PC-3 (cell line): ENCODE measurements around the gene COL5A2. TPM values are rescaled to one million over a fixed set of nuclear protein-coding genes. Genes with fewer than 3 reads are reported as not detected.

Experiments used
- ATAC-seq: fragments of 200-7000 bp; cut with Tn5 transposase; 2 replicates; pipeline ENCODE4 v1.9.1; 2020; ENCODE audit warnings: mild to moderate bottlenecking, moderate library complexity
- BruUV-seq: library from RNA; stranded (reverse); fragments of 400-500 nt; replicated peaks from 2 replicates; lab custom pipeline; 2021; lab: Mats Ljungman, UMichigan
- CTCF ChIA-PET: fragments of 300-600 bp; sonication (Branson Sonifier 250); formaldehyde crosslinking; loops from one replicate; lab custom pipeline; 2022; ENCODE audit warnings: antibody characterized with exemption; lab: Charles Lee
- POLR2A ChIA-PET: fragments of 300-600 bp; sonication (Branson Sonifier 250); formaldehyde crosslinking; loops from one replicate; lab custom pipeline; 2022; ENCODE audit warnings: antibody characterized with exemption; ENCODE audit not compliant: unreplicated experiment; lab: Charles Lee
- DNase-seq: peaks from one replicate; pipeline ENCODE4 v3.0.0-alpha.2; 2015
- H2AFZ ChIP-seq: fragments of 300-600 bp; sonication (generic); 2 replicates; pipeline ENCODE4 v1.6.0; 2016; ENCODE audit warnings: antibody characterized with exemption, low read length
- H3F3A ChIP-seq: fragments of 300-600 bp; sonication (generic); one replicate; pipeline ENCODE4 v1.6.0; 2017; ENCODE audit warnings: antibody characterized with exemption, low read length, control low read depth, mild to moderate bottlenecking; ENCODE audit not compliant: unreplicated experiment
- H3K27ac ChIP-seq: fragments of 300-600 bp; sonication (generic); 2 replicates; pipeline ENCODE4 v1.5.1; 2016; ENCODE audit warnings: mild to moderate bottlenecking, low read length
- H3K27me3 ChIP-seq: fragments of 300-600 bp; sonication (generic); 2 replicates; pipeline ENCODE4 v1.6.1; 2016; ENCODE audit warnings: low read length, mixed read lengths
- H3K36me3 ChIP-seq: fragments of 300-600 bp; sonication (generic); 2 replicates; pipeline ENCODE4 v1.6.1; 2016; ENCODE audit warnings: low read depth, mixed run types, low read length, mixed read lengths
- H3K4me1 ChIP-seq: fragments of 300-600 bp; sonication (generic); 2 replicates; pipeline ENCODE4 v1.5.1; 2016; ENCODE audit warnings: low read length; ENCODE audit not compliant: insufficient read depth
- H3K4me2 ChIP-seq: fragments of 300-600 bp; sonication (generic); 2 replicates; pipeline ENCODE4 v1.6.0; 2016; ENCODE audit warnings: low read length
- H3K4me3 ChIP-seq: fragments of 300-600 bp; sonication (generic); 2 replicates; pipeline ENCODE4 v1.5.1; 2016; ENCODE audit warnings: mild to moderate bottlenecking, low read length, mixed read lengths
- H3K79me2 ChIP-seq: fragments of 300-600 bp; sonication (generic); 2 replicates; pipeline ENCODE4 v1.6.1; 2017; ENCODE audit warnings: low read length, mixed read lengths
- H3K9ac ChIP-seq: fragments of 300-600 bp; sonication (generic); 2 replicates; pipeline ENCODE4 v1.6.0; 2016; ENCODE audit warnings: mild to moderate bottlenecking, low read length
- H3K9me2 ChIP-seq: fragments of 300-600 bp; sonication (generic); replicated peaks from 2 replicates; pipeline ENCODE4 v1.6.1; 2016; ENCODE audit warnings: mixed run types, low read length, mixed read lengths
- H3K9me3 ChIP-seq: fragments of 300-600 bp; sonication (generic); 2 replicates; pipeline ENCODE4 v1.6.1; 2016; ENCODE audit warnings: low read length, mixed read lengths
- H4K20me1 ChIP-seq: fragments of 300-600 bp; sonication (generic); 2 replicates; pipeline ENCODE4 v1.6.1; 2016; ENCODE audit warnings: low read length, mixed read lengths
- CTCF ChIP-seq: fragments of 300-600 bp; sonication (generic); conservative IDR thresholded peaks from 2 replicates; pipeline ENCODE4 v1.5.1; 2017; ENCODE audit warnings: antibody characterized with exemption, low read depth, mild to moderate bottlenecking, low read length
- EZH2 ChIP-seq: fragments of 300-600 bp; sonication (generic); IDR thresholded peaks from one replicate; pipeline ENCODE4 v1.6.1; 2017; ENCODE audit warnings: antibody characterized with exemption, mild to moderate bottlenecking, low read length; ENCODE audit not compliant: unreplicated experiment
- EZH2phosphoT487 ChIP-seq: fragments of 300-600 bp; sonication (generic); IDR thresholded peaks from 2 replicates; pipeline ENCODE4 v1.6.1; 2018; ENCODE audit warnings: mild to moderate bottlenecking, antibody characterized with exemption, low read length, borderline replicate concordance
- intact Hi-C: fragments of 100-400 bp; cut with micrococcal nuclease; formaldehyde crosslinking; loops from 2 replicates; pipeline ENCODE4 v1.9.0; 2023
- total RNA-seq: library from RNA; depleted of rRNA; stranded (reverse); fragments of >200 nt; gene quantifications from 2 replicates; pipeline ENCODE4 v1.2.3, GENCODE V29; 2014

COL5A2 gene
- total RNA-seq, 1 experiment from 2014 or later = 56.2 TPM

DNA sequence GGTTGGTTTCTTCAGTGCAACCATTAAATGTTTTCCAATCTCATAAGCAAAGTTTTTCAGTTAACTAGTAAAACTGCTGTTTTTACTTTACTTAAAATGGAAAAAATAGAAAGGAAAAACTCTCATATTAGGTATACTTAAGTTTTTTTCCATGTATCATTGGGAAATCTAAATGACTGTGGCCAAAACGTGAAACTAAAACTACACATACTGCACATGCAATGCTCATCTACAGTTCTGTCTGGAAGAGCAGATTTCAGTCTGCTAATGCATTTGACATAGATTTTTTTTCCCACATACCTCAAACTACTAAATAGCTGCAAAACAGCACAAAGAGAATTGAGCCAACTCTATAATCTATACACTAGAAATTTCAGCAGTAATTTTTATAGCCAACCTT is 62.6 kb downstream of the COL5A2 start:
- Histone ChIP-seq H3K27ac (no peak overlapping the region), H3K4me1 (peaks cover 14% of the 10 kb centered on the region)
- TF ChIP-seq EZH2 = no peak
- TF ChIP-seq EZH2phosphoT487 = no peak
- no peak for TF ChIP-seq CTCF

GRCh38 chr2:189116087-189116486 is 63.5 kb downstream of the COL5A2 start:
- Histone ChIP-seq H3K79me2 (no peaks in the 10 kb centered on the region), H3K4me3 (no peak overlapping the region), H3K9me3 (no peaks in the 10 kb centered on the region), H3K36me3 (no peaks in the 10 kb centered on the region), H3K27ac (peak overlapping the region; percentile 15; the same call in 1 of the 2 replicates), H3K9ac (no peak overlapping the region; the same call in 1 of the 2 replicates), H3K9me2 (no peaks in the 10 kb centered on the region), H4K20me1 (no peaks in the 10 kb centered on the region), H2AFZ (peak overlapping the region; percentile 46; the same call in 1 of the 2 replicates), H3F3A (no peaks in the 10 kb centered on the region), H3K4me2 (no peak overlapping the region), H3K4me1 (peaks cover 14% of the 10 kb centered on the region), H3K27me3 (no peaks in the 10 kb centered on the region)
- intact Hi-C loops = no loop called here
- ChIA-PET CTCF (interaction anchor here (0.6 kb wide), 1 partner anchor 132 kb away, joined by 3 read pairs; no protein-coding TSS in a partner anchor), POLR2A (no interaction called here)
- ATAC-seq (no peak), DNase-seq (no peak)
- no TSS peak for BruUV-seq
- TF ChIP-seq EZH2phosphoT487 (no peak), CTCF (no peak), EZH2 (no peak)

More for the DNA sequence above, 62.6 kb downstream of the COL5A2 start:
- H3K4me2 ChIP-seq = no peak overlapping the region
- BruUV-seq = no TSS peak
- H3K27me3 ChIP-seq = no peaks in the 10 kb centered on the region
- no peak overlapping the region for H2AFZ ChIP-seq
- intact Hi-C loops = no loop called here
- H3K9me3 ChIP-seq = no peaks in the 10 kb centered on the region
- H3K79me2 ChIP-seq = no peaks in the 10 kb centered on the region
- CTCF ChIA-PET = no interaction called here
- POLR2A ChIA-PET = interaction anchor here (0.6 to 0.7 kb wide), 2 partner anchors 91 to 144 kb away, joined by 6 read pairs; no protein-coding TSS in a partner anchor
- H3K9me2 ChIP-seq = no peaks in the 10 kb centered on the region
- DNase-seq (no peak), ATAC-seq (no peak)
- H4K20me1 ChIP-seq = no peaks in the 10 kb centered on the region
- no peaks in the 10 kb centered on the region for H3K36me3 ChIP-seq
- no peak overlapping the region for H3K4me3 ChIP-seq
- no peak overlapping the region for H3K9ac ChIP-seq
- no peaks in the 10 kb centered on the region for H3F3A ChIP-seq

DNA sequence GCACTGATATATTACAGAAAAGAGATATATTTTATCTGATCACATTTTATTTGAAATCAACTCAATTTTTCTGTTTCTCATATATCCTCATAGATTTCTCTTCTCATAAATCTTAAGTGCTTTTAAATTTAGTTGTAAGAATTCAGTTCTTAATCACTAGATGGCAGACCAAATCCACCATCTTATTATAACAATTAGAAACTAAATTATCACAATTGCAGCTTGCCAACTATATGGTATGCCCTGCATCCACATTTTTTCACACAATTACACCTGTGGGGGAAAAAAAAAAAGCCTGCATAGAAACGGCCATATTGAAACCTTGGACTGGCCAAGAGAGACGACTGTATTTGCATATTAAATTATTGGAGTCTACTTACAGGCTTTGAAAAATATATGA is 64.4 kb downstream of the COL5A2 start:
- H3K9ac ChIP-seq = no peak overlapping the region; the same call in 1 of the 2 replicates
- H3F3A ChIP-seq = no peaks in the 10 kb centered on the region
- ATAC-seq (peak; percentile 33), DNase-seq (peak; percentile 57)
- intact Hi-C loops = loop anchor here (1.0 to 2.0 kb wide), 4 partner anchors 110 to 297 kb away; no protein-coding TSS in a partner anchor
- no peak overlapping the region for H3K4me2 ChIP-seq
- H3K36me3 ChIP-seq = no peaks in the 10 kb centered on the region
- TF ChIP-seq EZH2 (no peak), CTCF (peak; percentile 59)
- H3K27ac ChIP-seq = peak overlapping the region; percentile 15; the same call in 1 of the 2 replicates
- POLR2A ChIA-PET = interaction anchor here (0.8 kb wide), 1 partner anchor 110 kb away, joined by 3 read pairs; no protein-coding TSS in a partner anchor
- H2AFZ ChIP-seq = 0 out of 2 replicates have a peak overlapping the region, but pooled peaks have one; percentile 46
- CTCF ChIA-PET = no interaction called here
- peaks cover 18% of the 10 kb centered on the region for H3K4me1 ChIP-seq
- no peaks in the 10 kb centered on the region for H3K9me3 ChIP-seq
- H3K27me3 ChIP-seq = no peaks in the 10 kb centered on the region
- H3K79me2 ChIP-seq = no peaks in the 10 kb centered on the region
- H3K9me2 ChIP-seq = no peaks in the 10 kb centered on the region
- BruUV-seq = no TSS peak
- H3K4me3 ChIP-seq = no peak overlapping the region
- no peaks in the 10 kb centered on the region for H4K20me1 ChIP-seq
